HG03469 (cell line): ENCODE results near the gene DTNB.
"Not testable (repeated sequence)": the region's sequence is repeated elsewhere in the genome, so short reads cannot be mapped to it uniquely, and the experiment has no call there.

ENCODE experiments used
- ATAC-seq: cut with Tn5 transposase; IDR thresholded peaks from one replicate; pipeline ENCODE4 v1.9.1; 2021; ENCODE audit warnings: mild to moderate bottlenecking, moderate library complexity, moderate number of reproducible peaks; ENCODE audit not compliant: unreplicated experiment

Gene DTNB

DNA sequence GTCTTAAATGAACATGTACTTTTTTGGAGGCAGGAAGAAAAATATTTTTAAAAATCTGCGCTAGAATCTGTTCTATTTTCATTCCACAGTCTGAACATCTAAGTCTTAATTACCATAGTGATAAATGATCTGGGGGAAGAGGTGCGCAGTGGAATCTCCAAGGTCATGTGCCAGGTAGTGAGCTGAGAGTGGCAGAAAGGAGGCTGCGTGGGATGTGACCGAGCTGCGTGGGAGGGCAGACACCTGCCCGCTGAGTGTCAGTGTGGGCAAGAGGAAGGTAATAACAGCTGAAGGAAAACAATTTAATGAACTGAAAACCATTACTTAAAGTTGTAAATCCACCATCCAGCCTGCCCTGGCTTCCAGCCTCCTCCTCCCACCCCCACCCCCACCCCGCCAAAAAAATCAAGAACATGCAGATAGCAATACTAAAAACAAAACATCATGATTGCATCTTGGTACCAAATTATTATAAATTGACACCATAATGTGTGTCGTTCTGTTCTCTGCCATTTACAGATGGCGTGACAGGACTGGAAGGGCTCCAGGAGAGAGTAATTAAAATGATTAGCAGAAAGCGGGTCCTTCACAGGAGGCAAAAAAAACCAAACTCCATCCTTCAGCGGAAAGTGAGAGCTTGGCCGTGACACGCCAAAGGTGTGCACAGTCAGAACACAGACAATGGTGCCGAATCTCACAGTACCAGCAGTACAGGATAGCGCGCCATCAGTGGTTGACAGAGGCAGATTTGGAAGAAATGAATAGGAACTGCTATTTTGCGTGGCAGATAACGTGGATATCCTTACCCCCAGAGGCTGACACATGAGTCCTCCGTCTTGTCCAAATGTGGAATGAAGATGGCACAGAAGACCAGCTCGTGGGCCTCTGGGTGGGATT lies 11.4 kb upstream of the DTNB start:
- ATAC-seq, result no peak

DNA sequence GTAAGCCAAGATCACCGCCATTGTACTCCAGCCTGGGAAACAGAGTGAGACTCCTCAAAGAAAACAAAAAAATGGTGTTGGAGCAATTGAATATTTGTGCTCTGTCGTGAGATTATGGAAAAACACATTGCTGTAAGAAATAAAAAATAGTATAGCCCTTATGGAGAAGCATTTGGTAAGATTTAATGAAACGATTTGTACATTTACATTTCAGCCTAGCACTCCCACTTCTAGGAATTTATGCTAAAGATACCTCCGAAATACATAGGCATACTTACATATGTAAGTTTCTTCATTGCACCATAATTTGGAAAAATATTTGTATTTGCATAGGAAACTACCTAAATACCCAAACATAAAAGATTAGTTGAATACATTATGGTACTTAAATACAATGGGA lies 8.7 kb upstream of the DTNB start:
- ATAC-seq, result no peak

DNA sequence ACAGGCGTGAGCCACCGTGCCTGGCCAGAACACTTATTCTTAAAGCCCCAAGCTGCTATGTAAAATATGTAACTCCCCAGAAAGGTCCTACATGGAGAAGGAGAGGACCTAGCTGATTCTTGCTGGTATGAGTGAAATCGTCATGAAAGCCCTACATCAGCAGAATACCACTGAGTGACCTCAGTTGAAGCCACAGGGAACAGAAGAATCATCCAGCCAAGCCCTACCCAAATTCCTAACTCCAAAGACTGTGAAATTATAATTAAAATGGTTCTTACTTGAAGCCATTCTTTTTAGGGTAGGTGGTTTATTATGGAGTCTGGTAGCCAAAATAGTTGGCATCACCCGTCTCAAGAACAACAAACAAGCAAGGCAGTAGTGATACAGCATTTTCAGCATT lies 4.5 kb upstream of the DTNB start:
- no peak for ATAC-seq

DNA sequence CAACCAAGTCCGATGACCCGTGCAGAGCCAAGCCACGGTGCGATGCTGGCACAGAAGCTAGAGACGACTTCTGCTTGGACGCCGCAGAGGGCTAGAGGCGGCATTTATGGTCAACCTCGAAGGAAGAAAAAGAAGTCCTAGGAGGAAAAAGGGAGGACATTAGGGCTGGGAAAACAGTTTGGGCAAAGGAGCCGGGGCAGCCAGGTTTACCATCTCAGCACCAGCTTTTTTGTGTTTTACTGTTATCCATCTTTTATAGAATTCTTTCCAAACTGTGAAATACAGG lies 643 bp upstream of the DTNB start:
- ATAC-seq, result no peak

DNA sequence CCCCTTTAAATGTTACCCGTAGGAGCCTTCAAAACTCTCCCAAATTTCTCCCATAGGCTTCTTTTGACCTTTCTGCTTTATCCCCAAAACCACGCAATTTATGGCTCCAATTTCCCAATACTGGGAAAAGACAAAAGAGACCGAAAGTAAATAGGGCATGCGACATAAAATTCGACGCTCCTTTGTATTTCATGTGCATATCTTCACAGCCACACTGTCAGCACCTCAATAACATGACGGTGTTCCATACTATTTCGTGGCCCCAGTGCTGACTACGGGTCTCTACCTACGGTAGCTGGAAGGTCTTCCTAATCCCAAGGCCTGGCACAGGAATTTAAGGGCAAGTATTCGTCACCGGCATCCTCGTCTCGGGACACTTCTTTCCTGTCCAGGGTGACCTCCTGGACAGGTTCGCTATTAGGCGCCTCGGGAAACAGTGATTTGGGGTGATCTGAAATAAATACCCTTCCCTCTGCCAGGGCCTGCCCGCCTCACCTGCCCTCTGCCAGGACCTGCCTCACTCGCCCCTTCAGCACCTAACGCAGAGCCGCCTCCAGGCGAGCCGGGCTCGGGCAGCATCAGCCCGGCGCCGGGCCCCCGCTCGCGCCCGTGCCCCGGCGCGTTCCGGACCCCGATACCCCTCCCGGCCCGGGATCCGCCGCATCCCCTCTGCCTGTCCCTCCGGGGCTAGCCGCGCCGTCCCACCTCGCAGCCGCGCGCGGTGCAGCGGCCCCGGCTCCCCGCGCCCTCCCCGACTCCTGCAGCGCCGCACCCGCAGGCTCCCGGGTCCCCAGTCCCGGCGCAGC lies 680 bp downstream of the DTNB start:
- ATAC-seq, result peak; percentile 27

DNA sequence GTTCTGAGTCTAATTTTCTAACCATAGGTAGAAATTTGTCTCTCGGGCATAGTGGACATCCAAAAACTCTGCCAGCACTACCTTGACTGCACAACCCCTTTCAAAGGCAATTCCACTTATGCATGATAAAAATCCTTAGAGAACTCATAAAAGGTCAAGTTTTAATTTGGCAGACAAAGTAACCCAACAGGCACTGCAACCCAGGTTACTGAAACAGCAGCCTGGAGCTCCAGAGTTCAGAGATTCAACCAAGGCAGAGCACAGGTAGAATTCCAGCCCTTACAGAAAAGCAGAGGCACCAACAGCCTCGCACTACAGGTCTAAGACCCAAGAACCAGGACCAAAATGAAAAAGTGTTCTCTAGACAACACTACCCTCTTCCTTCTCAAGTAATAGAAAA lies 1.8 kb downstream of the DTNB start:
- ATAC-seq, result no peak

DNA sequence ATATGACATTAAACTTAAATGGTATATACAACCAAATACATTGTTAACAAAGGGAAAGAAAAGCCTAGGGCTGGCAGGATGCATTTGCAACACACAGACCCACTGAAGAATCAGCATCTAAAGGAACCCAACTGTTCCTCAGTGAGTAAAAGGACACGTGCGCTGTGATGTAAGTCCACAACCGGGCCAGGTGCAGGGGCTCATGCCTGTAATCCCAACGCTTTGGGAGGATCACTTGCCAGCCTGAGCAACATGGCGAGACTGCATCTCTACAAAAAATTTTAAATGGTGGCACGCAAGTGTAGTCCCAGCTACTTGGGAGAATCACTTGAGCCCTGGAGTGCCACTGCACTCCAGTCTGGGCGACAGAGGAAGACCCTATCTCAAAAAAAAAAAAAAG lies 3.9 kb downstream of the DTNB start:
- ATAC-seq, result no peak

DNA sequence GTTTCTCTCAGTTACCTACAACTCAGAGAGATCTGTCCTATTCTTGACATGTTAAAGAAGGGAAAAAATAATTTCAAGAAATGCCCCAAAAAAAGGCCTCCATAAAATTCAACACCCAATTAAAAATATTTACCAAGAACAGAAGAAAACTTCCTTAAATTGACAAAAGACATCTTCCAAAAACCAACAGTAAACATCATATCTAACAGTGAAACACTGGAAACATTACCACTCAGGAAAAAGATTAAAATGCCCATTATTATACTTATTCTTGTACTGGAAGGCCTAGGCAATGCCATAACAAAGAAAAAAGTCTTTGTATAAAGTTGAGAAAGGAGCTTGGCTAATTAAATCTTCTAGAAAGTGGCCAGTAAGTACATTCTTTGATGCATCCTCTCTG lies 7.2 kb downstream of the DTNB start:
- ATAC-seq, result no peak

DNA sequence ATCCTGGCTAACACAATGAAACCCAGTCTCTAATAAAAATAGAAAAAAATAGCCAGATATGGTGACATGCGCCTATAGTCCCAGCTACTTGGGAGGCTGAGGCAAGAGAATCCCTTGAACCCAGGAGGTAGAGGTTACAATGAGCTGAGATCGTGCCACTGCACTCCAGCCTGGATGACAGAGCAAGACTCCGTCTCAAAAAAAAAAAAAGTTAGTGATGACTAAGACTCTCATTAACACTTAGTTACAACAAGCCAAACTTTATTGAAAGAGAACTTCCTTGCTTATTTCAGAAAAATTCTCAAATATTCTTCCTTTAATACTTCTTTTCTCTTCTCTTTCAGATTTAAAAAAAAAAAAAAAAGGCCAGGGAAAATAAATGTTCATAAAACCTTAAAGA lies 7.9 kb downstream of the DTNB start:
- ATAC-seq, result not testable (repeated sequence)

DNA sequence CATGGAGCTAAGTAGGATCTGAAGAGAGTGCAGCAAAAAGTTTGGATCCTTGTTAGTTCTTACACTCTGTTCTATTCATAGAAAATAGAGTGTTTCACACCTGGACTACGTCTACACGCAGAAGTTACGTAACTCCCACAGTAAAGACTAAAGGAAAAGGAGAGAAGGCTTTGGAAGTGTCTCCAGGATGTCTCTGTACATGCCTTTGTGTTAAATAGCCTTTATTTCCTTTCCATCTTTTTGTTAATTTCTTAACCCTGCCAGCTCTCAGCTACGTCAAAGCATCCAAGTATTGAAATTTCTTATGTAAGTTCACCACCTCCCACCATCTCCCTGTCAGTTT lies 8.4 kb downstream of the DTNB start:
- no peak for ATAC-seq

DNA sequence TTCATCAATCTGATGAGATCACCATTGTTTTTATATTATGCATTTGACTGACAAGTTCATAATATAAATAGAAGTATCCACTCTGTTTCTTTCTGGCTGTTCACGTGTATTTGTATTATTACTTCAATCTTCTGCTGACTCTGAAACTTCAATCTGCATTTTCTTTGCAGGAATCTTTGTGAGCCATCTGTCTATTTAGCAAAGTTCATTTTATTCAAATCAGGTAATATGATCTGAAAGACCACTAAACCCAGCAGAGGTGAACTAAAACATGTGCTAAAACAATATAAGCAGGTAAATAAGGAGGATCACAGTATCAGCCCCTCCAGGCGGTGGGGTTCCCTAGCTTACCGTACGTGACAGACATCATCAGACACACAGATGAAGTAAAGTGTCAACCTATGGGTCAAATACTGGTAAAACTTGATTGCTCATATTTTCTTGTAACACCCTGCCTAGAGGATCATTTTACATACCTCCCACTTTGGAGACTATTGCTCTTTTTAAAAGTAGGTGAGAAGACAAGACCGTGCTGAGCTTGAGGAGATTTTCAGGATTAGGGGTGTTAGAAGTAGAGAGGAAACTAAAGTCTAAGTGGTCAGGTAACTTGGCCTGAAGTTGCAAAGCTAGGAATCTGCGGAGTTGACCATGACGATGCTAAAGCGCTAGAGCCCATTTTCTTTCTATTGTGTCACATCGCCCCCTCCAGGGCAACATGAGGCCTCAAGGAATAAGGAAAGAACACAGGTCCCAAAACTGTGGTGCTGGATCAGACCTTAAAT lies 9.0 kb downstream of the DTNB start:
- no peak for ATAC-seq

DNA sequence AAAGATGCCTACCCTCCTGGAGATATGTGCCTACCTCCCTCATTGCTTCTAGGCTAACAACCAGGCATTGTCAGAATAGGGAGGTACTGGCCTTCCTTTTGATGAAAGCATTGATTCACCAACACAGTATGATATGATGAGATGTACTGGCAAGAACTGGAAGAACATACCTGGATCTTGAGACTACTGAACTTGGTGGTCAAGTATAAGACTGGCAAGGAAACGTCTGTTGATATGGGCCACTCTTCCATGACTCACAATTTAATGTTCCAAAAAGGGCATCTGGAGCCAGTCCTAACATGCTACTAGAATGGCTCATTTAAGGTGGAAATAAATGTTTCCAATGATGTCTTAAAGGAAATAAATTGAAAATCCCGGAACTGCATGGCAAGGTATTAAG lies 18.1 kb downstream of the DTNB start:
- ATAC-seq, result no peak

DNA sequence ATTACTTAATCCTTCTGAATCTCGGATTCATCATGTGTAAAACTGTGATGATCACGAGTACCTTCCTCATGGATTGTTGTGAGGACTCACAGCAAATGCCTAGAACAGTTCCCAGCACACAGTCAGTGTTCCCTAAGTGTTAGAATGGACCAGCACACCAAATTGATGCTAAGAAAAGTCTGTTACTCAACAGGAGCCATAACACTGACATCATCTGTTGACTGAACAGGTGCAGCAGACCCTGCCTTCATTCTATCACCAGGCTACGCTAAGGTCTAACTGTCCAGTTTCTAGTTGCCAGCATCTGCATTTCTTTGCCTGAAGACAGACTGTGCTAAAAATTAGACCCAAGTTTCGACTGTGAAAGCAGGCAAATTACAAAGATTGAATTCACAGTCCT lies 18.6 kb downstream of the DTNB start:
- ATAC-seq, result no peak

DNA sequence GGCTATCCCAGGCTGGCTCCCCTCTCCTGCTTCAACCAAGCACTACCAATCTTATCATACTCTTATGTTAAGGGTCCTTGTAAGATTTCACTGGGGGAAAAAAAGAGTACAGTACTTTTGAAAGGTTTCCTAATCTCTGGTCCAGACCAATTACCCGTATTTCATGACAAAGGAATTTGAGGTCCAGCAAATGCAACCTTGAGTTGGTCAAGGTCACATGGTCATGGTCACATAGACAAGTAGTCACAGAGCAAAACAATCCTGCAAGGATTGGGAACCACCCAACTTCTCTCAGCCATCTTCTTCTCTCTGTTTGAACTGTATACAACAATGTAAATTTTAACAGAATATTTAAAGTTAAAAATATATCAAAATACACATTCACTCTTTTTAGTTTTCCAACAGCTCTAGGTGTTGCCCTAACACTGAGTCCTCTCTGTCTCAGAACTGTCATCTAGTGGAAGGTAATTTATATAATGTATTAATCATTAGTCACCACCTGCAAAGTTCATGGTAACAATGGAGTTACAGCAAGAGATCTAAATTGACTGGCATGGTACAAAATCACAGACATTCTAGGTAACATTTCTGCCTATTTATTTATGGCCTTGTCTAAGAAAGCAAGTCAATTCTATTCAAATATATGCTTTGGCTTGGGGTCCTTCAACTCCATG lies 21.5 kb downstream of the DTNB start:
- ATAC-seq, result no peak

DNA sequence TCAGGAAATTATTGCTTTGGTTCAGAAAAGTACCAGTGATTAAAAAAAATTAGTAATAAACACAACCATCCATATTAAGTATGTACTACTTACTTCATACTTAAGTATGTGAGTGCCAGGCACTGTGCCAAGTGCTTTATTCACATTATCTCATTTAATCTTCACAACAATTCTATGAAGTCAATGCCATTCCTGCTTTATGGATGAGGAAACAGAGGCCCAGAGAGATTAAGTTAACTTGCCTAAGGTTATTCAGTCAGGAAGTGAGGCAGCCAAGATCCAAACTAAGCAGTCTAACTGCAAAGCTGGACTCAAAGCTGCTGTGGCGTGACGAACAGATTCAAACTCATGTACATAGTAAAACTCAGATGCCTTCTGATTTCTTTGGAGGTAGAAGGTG lies 22.3 kb downstream of the DTNB start:
- ATAC-seq, result no peak

DNA sequence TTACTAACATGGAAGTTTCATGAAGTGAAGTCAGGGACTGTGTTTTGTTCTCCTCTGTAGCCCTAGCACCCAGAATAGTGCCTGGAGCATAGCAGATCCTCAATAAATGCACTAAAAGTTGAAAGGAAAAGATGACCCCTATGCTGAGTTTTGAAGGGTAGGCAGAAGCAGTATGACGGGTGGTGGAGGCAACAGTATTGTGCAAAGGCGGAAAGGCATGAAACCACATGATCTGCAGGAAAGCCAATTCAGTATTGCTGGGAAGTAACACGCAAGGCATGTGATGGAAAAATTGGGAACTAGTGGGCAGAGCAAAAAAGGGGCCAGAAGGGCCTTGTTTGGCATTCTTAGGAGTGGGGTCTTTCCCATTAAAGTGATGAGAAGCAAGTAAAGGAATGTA lies 23.1 kb downstream of the DTNB start:
- ATAC-seq, result no peak

DNA sequence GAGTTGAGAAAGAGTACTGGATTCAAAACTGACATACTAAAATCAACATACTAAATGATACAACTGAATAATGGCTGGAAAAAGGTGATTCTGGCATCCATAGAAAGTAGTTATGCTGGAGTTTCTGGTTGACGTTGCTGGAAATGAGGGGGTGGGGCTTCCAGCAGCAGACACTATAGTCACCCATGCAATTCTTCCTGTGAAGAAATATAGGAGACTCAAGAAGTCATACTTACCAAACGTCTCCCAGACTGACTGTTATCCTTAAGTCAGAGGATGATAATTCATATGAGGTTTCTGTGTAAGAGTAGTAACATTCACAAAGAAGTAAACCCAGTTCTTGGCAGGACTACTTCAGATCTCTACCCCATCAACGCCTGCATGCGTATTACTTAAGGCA lies 23.6 kb downstream of the DTNB start:
- ATAC-seq, result no peak

DNA sequence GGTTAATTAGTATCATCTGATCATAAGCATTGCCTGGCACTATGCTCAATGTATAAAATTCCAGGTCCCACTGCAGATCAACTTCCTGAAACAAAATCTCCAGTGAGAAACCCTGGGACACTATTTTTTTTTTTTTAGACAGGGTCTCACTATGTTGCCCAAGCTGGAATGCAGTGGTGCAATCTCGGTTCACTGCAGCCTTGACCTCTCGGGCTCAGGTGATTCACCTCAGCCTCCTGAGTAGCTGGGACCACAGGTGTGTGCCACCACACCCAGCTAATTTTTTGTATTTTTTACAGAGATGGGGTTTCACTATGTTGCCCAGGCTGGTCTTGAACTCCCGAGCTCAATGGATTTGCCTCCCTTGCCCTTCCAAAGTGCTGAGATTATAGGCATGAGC lies 31.1 kb downstream of the DTNB start:
- no peak for ATAC-seq

DNA sequence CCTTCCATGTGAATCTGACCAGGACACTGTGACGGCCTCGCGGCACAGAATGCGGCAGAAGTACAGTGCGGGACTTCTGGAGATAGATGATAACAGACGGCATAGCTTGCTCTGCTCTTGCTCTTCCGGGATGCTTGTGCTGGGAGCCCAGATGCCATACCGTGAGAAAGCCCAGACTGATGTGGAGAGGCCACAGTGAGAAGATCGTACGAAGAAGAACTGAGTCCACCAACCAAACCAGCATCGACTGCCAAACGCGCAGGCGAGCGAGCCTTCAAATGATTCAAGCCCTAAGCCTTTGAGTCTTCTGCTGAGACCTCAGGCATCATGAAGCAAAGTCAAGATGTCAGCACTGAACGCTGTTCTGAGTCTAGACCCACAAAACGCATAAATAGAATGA lies 33.7 kb downstream of the DTNB start:
- no peak for ATAC-seq

DNA sequence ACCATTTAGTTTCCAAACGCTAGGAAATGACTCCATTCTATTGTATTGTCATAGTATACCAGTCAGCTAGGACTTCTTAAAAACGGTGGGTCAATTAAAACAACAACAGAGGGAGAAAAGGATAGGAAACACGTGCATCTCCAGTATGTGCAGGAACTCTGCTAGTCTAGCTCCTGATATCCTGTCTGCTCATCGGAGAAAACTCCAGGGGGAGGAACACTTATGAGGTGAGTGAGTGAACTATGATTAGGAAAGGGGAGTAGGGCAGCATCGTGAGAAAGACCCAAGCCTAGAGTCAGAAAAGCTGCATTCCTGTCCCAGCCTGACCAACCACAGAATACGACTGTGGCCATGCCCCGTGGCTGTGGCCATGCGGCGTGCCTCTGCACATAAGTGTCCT lies 34.2 kb downstream of the DTNB start:
- ATAC-seq, result no peak

DNA sequence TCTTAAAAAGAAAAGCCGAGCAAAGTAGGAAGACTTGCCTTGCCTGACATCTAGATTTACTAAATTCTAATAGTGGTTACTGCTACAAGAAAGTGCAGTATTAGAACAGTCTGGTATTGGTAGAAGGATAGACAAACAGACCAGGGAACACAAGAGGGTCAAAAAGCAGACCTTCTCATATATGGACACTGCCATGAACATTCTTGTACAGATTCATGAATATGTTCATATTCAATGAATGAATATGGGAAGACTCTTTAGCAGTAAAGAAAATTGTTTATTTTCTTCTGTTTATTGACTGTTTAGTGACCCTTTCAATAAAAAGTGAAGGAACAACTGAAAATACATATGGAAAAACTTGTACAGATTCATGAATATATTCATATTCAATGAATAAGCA lies 37.6 kb downstream of the DTNB start:
- no peak for ATAC-seq
